Measurements from ENCODE around the gene BCR. TPM values are rescaled to one million over a fixed set of nuclear protein-coding genes. Genes with fewer than 3 reads are reported as not detected.

The BCR gene
- total RNA-seq, 2 experiments from 2014 or later: 42.2 to 51.3 TPM

GRCh38 chr22:23288301-23289129 lies 108.2 kb downstream of the BCR start:
- Histone ChIP-seq H2AFZ (ENCODE audit: low read length) (no peak overlapping the region), H3K4me1 (ENCODE audit: insufficient read depth, low read length, poor library complexity, severe bottlenecking) (no peaks in the 10 kb centered on the region), H3K9me3 (ENCODE audit: low read length) (no peaks in the 10 kb centered on the region), H3K79me2 (ENCODE audit: insufficient read depth, low read depth, low read length) (no peaks in the 10 kb centered on the region), H3K4me3 (ENCODE audit: low read depth, low read length, poor library complexity, severe bottlenecking) (no peak overlapping the region), H3K9me2 (ENCODE audit: insufficient read depth, low read length) (no peaks in the 10 kb centered on the region), H3K4me2 (ENCODE audit: low read length) (no peak overlapping the region), H3K27ac (ENCODE audit: low read depth, low read length, poor library complexity, severe bottlenecking) (no peak overlapping the region), H3K36me3 (ENCODE audit: insufficient read depth, low read length) (peaks cover 40% of the 10 kb centered on the region), H4K20me1 (ENCODE audit: insufficient read depth, low read length) (no peaks in the 10 kb centered on the region)
- intact Hi-C loops (cut with micrococcal nuclease; ENCODE audit: unreplicated experiment): no loop called here
- ChIA-PET POLR2A (no interaction called here), CTCF (ENCODE audit: unreplicated experiment) (no interaction called here)
- no TSS peak for BruUV-seq (replicated peaks)
- TF ChIP-seq EZH2phosphoT487 (IDR thresholded peaks at IDR 0.05; ENCODE audit: borderline replicate concordance, low read depth, low read length) (no peak), CTCF (conservative IDR thresholded peaks at IDR 0.05; ENCODE audit: low read length) (no peak)
- no peak for DNase-seq (ENCODE audit: low spot score)

- intact Hi-C loops (cut with micrococcal nuclease; ENCODE audit: unreplicated experiment): no loop called here
- POLR2A ChIA-PET: no interaction called here
- BruUV-seq (replicated peaks): no TSS peak
- Histone ChIP-seq H3K9me3 (ENCODE audit: low read length) (no peaks in the 10 kb centered on the region), H3K36me3 (ENCODE audit: insufficient read depth, low read length) (peaks cover 44% of the 10 kb centered on the region), H3K4me1 (ENCODE audit: insufficient read depth, low read length, poor library complexity, severe bottlenecking) (no peaks in the 10 kb centered on the region), H3K27ac (ENCODE audit: low read depth, low read length, poor library complexity, severe bottlenecking) (no peak overlapping the region), H3K9me2 (ENCODE audit: insufficient read depth, low read length) (no peaks in the 10 kb centered on the region), H4K20me1 (ENCODE audit: insufficient read depth, low read length) (no peaks in the 10 kb centered on the region), H2AFZ (ENCODE audit: low read length) (no peak overlapping the region), H3K4me2 (ENCODE audit: low read length) (no peak overlapping the region), H3K79me2 (ENCODE audit: insufficient read depth, low read depth, low read length) (no peaks in the 10 kb centered on the region), H3K4me3 (ENCODE audit: low read depth, low read length, poor library complexity, severe bottlenecking) (no peak overlapping the region)
- CTCF ChIA-PET (ENCODE audit: unreplicated experiment): no interaction called here
- TF ChIP-seq CTCF (conservative IDR thresholded peaks at IDR 0.05; ENCODE audit: low read length): no peak
- no peak for TF ChIP-seq EZH2phosphoT487 (IDR thresholded peaks at IDR 0.05; ENCODE audit: borderline replicate concordance, low read depth, low read length)
- DNase-seq (ENCODE audit: low spot score): no peak
Measured at GRCh38 chr22:23289130-23289503, 108.8 kb downstream of the BCR start.
